Measurements from ENCODE around the gene WDR45B. TPM values are rescaled to one million over a fixed set of nuclear protein-coding genes. Genes with fewer than 3 reads are reported as not detected.

WDR45B gene
- polyA plus RNA-seq, 1 of the 3 experiments (the other 2 are of a cell fraction): 171 TPM

- no peak for TF ChIP-seq ZBTB33 (IDR thresholded peaks at IDR 0.05; ENCODE audit: borderline replicate concordance, low read depth)
- no peak for TF ChIP-seq FOXJ3 (CRISPR knock-in tag; IDR thresholded peaks at IDR 0.05)
- no peak for TF ChIP-seq TEAD4 (IDR thresholded peaks at IDR 0.05; ENCODE audit: borderline replicate concordance, insufficient read depth)
- TF ChIP-seq TAF1 (IDR thresholded peaks at IDR 0.05; ENCODE audit: borderline replicate concordance, low read depth, low read length): no peak
- no peak for TF ChIP-seq TCF12 (IDR thresholded peaks at IDR 0.05)
Measured at GRCh38 chr17:82590881-82591539, 57.2 kb downstream of the WDR45B start (continued).

GRCh38 chr17:82590216-82590615 is 58.0 kb downstream of the WDR45B start:
- Histone ChIP-seq H3K36me3 (replicated peaks in 1 of 2; ENCODE audit: control insufficient read depth in 1 of 2, insufficient read depth in 2 of 2, low read length in 1 of 2) (peaks cover 24 to 41% of the 10 kb centered on the region in 2 experiments), H3K27me3 (ENCODE audit: insufficient read depth) (no peaks in the 10 kb centered on the region), H3K4me3 (ENCODE audit: low read depth in 2 of 2, low read length in 1 of 2) (no peak overlapping the region), H3K9me2 (no peaks in the 10 kb centered on the region), H3K4me2 (no peak overlapping the region), H2AFZ (ENCODE audit: low read depth) (no peak overlapping the region), H3K9me3 (no peaks in the 10 kb centered on the region), H3K4me1 (ENCODE audit: control insufficient read depth in 1 of 2, insufficient read depth in 2 of 2, low read depth in 1 of 2, low read length in 1 of 2) (peaks cover 8 to 31% of the 10 kb centered on the region in 2 experiments; a peak in 2 of 4 replicates), H3K27ac (ENCODE audit: low read depth in 2 of 2, low read length in 1 of 2) (no peak overlapping the region), H3K9ac (no peak overlapping the region), H3K79me2 (ENCODE audit: insufficient read depth) (peaks cover 18% of the 10 kb centered on the region; the same call in 1 of the 2 replicates), H3F3A (replicated peaks; ENCODE audit: insufficient read depth) (peaks cover 43% of the 10 kb centered on the region), H4K20me1 (ENCODE audit: insufficient read depth) (peaks cover 7% of the 10 kb centered on the region)
- POLR2A ChIA-PET: no interaction called here
- TF ChIP-seq NFIC (IDR thresholded peaks at IDR 0.05; ENCODE audit: borderline replicate concordance) (no peak), NRF1 (IDR thresholded peaks at IDR 0.05; ENCODE audit: low read depth, low read length) (no peak), RAD21 (IDR thresholded peaks at IDR 0.05; ENCODE audit: low read length) (no peak), GATA2 (CRISPR knock-in tag; IDR thresholded peaks at IDR 0.05) (no peak), USF2 (IDR thresholded peaks at IDR 0.05; ENCODE audit: borderline replicate concordance, low read depth, low read length) (no peak), SMC3 (IDR thresholded peaks at IDR 0.05; ENCODE audit: low read depth, low read length) (no peak), FOSL2 (IDR thresholded peaks at IDR 0.05; ENCODE audit: borderline replicate concordance, low read depth) (no peak), FOXM1 (IDR thresholded peaks at IDR 0.05; ENCODE audit: low read depth) (no peak), IRF3 (IDR thresholded peaks at IDR 0.05; ENCODE audit: low read depth, low read length) (no peak), MAX (IDR thresholded peaks at IDR 0.05; ENCODE audit: low read depth) (no peak), RCOR1 (IDR thresholded peaks at IDR 0.05; ENCODE audit: low read length) (no peak), ZBTB33 (IDR thresholded peaks at IDR 0.05; ENCODE audit: borderline replicate concordance, low read depth) (no peak), USF1 (IDR thresholded peaks at IDR 0.05; ENCODE audit: borderline replicate concordance, low read depth) (no peak), MXI1 (IDR thresholded peaks at IDR 0.05; ENCODE audit: low read depth, low read length) (no peak), TCF12 (IDR thresholded peaks at IDR 0.05) (no peak), MEF2A (IDR thresholded peaks at IDR 0.05; ENCODE audit: borderline replicate concordance, low read depth) (no peak), EP300 (IDR thresholded peaks at IDR 0.05; ENCODE audit: borderline replicate concordance in 1 of 2, low read depth in 1 of 2, low read length in 1 of 2) (no peak), RXRA (IDR thresholded peaks at IDR 0.05; ENCODE audit: borderline replicate concordance, low read depth) (no peak)
- CTCF ChIA-PET: interaction anchor here (0.6 kb wide), 1 partner anchor 326 kb away, joined by 3 read pairs; no protein-coding TSS in a partner anchor
- 95% methylated on average over 6 of the region's 6 CpGs for WGBS (ENCODE audit: low lambda C conversion rate)
- DNase-seq: no peak

All from SK-N-SH (cell line).